PFSK-1 (cell line): ENCODE data around the gene LOXL4.

Experiments used
- FOXP2 ChIP-seq: optimal IDR thresholded peaks from 2 replicates; pipeline ENCODE3; 2011; ENCODE audit warnings: borderline replicate concordance, control low read depth, inconsistent platforms; ENCODE audit not compliant: insufficient read depth; ENCODE audit errors: extremely low read length, extremely low read depth
- POLR2AphosphoS5 ChIP-seq: IDR thresholded peaks from 2 replicates; pipeline ENCODE4 v1.6.1; 2012; ENCODE audit warnings: low read depth, mild to moderate bottlenecking, control low read depth, low read length, moderate library complexity
- REST ChIP-seq, 2 experiments: IDR thresholded peaks; 2 replicates each; pipeline versions ENCODE4 v1.6.1 to v1.8.0; 2011 to 2012; ENCODE audit warnings: low read depth in 2 of 2, low read length in 2 of 2, control low read depth in 1 of 2, inconsistent platforms in 1 of 2, mild to moderate bottlenecking in 1 of 2, moderate library complexity in 1 of 2; ENCODE audit not compliant: insufficient read depth in 1 of 2
- SIN3A ChIP-seq: IDR thresholded peaks from 2 replicates; pipeline ENCODE4 v1.6.1; 2012; ENCODE audit warnings: mild to moderate bottlenecking, low read length, moderate library complexity, borderline replicate concordance; ENCODE audit not compliant: insufficient read depth
- TAF1 ChIP-seq: IDR thresholded peaks from 2 replicates; pipeline ENCODE4 v1.6.1; 2012; ENCODE audit warnings: low read length, control low read depth, borderline replicate concordance; ENCODE audit not compliant: insufficient read depth

LOXL4 gene

GRCh38 chr10:98205351-98205750 is 62.6 kb downstream of the LOXL4 start:
- TF ChIP-seq SIN3A = no peak
- no peak for TF ChIP-seq TAF1
- no peak for TF ChIP-seq FOXP2
- no peak for TF ChIP-seq REST (IDR thresholded peaks at IDR 0.05; ENCODE audit: insufficient read depth in 1 of 2, low read depth in 2 of 2, low read length in 2 of 2)
- TF ChIP-seq POLR2AphosphoS5 = no peak

GRCh38 chr10:98202378-98202777 is 65.6 kb downstream of the LOXL4 start:
- no peak for TF ChIP-seq TAF1
- no peak for TF ChIP-seq POLR2AphosphoS5
- TF ChIP-seq SIN3A = no peak
- no peak for TF ChIP-seq FOXP2
- TF ChIP-seq REST (IDR thresholded peaks at IDR 0.05; ENCODE audit: insufficient read depth in 1 of 2, low read depth in 2 of 2, low read length in 2 of 2) = no peak

- TF ChIP-seq REST (IDR thresholded peaks at IDR 0.05; ENCODE audit: insufficient read depth in 1 of 2, low read depth in 2 of 2, low read length in 2 of 2) (no peak), POLR2AphosphoS5 (no peak), FOXP2 (no peak), TAF1 (no peak), SIN3A (no peak)
Measured at GRCh38 chr10:98201760-98202159, 66.2 kb downstream of the LOXL4 start.
